HG02759 (cell line): ENCODE measurements around the gene KLHDC10.
"Not testable (repeated sequence)": the region's sequence is repeated elsewhere in the genome, so short reads cannot be mapped to it uniquely, and the experiment has no call there.

Experiments
- ATAC-seq: cut with Tn5 transposase; IDR thresholded peaks from one replicate; pipeline ENCODE4 v1.9.1; 2021; ENCODE audit warnings: mild to moderate bottlenecking, moderate library complexity; ENCODE audit not compliant: unreplicated experiment

KLHDC10 gene

DNA sequence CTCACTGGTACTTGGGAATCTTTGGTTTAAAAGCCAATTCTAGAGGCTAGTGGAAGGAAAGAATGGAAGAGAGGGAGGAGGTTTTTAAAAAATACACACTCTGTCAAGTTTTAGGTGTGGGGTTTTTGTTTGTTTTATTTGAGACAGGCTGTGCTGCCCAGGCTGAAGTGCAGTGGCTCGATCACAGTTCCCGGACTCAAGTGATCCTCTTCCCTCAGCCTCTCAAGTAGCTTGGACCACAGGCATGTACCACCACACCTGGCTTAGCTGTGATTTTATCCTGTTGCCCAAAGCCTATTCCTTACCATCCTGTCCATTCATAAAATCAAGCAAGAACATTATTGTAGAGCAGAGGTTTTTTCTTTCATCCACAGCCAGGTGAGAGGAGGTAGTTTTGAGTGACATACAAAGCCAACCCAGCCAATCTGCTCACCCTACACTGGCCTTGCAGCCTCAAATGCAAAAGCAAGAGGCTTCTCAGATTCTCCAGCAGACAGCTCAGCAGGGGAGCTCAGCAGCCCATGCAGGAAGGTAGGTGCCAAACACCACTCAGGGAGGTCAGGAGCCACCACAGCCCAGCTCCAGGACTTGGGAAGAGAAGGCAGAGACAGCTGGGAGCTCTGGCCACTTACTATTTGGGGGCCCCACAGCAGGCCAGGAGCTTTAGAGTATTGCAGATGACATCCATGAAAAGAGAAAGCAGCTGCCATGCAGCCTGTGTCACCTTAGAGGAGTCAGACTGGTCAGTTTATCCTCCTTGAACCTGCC, 69.0 kb downstream of the KLHDC10 start:
- no peak for ATAC-seq

DNA sequence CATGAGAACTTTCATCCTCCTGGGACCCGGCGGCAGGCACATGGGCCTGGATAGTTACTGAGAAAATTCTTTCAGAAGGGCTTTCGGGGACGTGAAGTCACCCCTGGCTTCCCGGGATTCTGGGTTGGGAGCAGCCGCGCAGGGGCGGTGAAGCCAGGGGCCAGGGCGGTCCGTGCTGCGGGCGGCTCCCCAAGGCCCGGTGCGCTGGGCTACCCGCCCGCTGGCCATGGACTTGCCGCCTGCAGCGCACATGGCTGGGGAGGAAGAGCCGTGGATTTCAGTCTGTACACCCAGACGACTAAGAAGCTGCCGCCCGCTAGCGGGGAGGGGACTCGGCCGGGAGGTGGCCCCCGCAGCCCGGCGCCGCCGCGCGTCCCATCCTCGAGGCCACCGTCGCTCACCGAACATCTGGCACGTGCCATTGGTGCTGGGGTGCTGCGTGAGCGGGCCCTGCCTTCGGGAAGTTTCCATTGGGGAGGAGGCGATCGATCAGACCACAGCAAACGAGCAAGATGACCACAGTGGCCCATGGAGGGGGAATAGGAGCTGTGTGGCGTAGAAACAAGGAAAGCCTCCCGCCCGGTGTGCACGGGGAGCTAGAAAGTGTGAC, 70.3 kb downstream of the KLHDC10 start:
- no peak for ATAC-seq

- ATAC-seq = peak; percentile 75
Observed at GRCh38 chr7:130141161-130141883, 71.0 kb downstream of the KLHDC10 start.

GRCh38 chr7:130141884-130142653, 71.7 kb downstream of the KLHDC10 start:
- no peak for ATAC-seq

- no peak for ATAC-seq
Observed at GRCh38 chr7:130142654-130143333, 72.5 kb downstream of the KLHDC10 start.

GRCh38 chr7:130143334-130143732, 73.0 kb downstream of the KLHDC10 start:
- ATAC-seq = no peak

GRCh38 chr7:130143986-130144311, 73.6 kb downstream of the KLHDC10 start:
- no peak for ATAC-seq

- ATAC-seq = no peak
Observed at GRCh38 chr7:130144312-130145171, 74.2 kb downstream of the KLHDC10 start.

DNA sequence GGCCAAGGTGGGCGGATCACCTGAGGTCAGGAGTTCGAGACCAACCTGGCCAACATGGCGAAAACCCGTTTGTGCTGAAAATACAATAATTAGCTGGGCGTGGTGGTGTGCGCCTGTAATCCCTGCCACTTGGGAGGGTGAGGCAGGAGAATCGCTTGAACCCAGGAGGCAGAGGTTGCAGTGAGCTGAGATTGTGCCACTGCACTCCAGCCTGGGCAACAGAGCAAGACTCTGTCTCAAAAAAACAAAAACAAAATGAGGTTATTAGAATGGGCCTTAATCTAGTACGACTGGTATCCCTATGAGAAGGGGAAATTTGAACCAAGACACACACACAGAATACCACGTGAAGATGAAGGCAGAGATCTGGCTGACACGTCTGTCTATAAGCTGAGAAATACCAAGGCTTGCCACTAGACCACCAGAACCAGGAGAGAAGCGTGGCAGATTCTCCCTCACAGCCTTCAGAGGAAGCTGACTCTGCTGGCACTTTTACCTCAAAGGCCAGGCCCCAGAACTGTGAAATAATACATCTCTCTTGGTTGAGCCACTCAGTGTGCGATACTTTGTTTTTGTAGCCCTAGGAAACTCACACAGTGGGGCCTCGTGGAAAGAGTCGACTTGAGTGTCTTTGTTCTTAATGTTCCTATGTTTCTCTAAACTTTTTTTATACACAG, 75.2 kb downstream of the KLHDC10 start:
- no peak for ATAC-seq

GRCh38 chr7:130146142-130146541, 75.8 kb downstream of the KLHDC10 start:
- ATAC-seq = not testable (repeated sequence)

DNA sequence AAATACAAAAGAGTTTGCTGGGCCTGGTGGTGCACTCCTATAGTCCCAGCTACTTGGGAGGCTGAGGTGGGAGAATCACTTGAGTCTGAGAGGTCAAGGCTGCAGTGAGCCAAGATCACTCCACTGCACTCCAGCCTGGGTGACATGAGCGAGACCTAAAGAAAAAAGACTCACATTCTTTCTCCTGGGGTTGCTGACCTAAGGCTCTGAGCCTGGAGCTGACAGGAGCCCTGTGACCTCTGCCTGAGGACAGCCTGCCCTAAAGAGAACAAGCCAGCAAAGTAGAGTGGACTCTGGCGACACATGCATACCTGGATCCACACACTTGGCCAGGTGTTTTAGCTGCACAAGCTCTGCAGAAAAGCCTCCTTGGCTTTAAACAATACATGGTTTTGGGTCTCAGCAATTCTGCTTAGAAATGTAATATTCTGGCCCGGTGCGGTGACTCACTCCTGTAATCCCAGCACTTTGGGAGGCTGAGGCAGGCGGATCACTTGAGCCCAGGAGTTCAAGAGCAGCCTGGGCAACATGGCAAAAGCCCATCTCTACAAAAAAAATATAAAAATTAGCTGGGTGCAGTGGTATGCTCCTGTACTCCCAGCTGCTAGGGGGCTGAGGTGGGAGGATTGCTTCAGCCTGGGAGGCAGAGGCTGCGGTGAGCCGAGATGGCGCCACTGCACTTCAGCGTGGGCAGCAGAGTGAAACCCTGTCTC, 76.5 kb downstream of the KLHDC10 start:
- ATAC-seq = no peak

DNA sequence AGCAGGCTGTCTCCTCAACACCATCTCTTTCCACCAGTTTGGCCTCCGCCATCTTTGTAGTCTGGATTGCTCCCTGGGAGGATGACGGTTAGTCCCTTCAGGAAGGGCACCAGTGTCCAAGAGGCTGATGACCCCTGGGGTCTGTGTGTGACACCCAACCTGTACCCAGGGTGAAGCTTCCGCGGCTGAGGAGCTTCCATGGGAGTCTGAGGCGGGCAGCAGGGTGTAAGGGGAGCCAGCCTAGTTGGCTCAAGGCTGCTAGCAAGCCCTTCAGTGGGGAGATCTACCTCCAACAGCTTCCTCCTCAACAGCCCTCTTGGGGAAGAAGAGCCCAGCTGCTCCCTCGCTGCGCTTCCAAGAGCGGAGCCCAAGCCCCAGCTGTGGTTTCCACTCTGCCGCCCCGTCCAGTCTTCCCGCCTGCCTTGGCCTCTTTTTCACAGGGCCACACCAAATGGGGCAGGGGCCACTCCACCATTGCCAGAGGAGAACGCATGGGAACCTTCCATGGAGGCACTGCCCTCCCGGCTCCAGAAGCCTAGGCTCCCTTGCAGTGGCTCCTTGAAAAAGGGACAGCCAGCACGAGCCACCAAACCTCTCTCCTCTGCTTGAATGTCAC, 77.5 kb downstream of the KLHDC10 start:
- ATAC-seq = no peak

- no peak for ATAC-seq
Observed at GRCh38 chr7:130148561-130148960, 78.2 kb downstream of the KLHDC10 start.

- peak; percentile 72 for ATAC-seq
Observed at GRCh38 chr7:130149281-130150139, 79.2 kb downstream of the KLHDC10 start.

DNA sequence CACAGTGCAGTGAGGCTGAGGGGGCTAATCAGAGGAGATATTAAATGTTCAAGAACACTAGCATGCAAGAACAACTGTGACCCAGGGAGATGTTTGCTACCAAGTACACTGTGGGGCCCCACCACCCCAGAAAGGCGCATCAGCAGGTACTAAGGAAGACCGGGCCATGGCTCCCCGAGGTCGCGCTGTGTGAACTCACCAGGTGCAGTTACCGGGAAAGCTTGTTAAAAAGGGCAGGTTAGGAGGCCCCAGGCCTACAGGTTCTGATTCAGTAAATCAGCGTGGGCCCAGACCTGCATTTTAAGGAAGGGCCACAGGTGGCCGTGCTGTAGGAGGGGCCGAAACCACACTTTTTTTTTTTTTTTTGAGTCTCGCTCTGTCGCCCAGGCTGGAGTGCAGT, 80.3 kb downstream of the KLHDC10 start:
- no peak for ATAC-seq

DNA sequence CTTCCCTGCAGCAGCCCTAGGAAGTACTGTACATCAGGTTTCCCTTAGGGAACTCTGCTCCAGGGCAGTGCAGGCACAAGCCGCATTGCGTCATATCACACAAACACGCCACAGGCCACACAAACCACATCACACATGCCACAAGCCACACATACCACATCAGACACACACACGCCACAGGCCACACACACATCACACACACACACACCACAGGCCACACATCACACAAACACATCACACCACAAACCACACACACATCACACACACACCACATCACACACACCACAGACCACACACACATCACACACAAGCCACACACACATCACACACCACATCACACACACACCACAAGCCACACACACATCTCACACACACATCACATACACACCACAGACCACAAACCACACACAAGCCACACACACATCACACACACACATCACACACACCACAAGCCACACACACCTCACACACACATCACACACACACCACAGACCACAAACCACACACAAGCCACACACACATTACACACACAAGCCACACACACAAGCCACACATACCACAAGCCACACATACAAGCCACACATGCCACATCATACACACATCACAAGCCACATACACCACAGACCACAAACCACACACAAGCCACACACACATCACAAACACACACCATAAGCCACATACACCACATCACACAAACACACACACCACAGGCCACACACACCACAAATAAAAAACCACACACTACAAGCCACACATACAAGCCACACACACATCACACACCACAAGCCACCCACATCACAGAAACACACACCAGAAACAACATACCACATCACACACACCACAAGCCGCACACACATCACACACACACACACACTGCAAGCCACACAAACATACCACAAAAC, 81.5 kb downstream of the KLHDC10 start:
- ATAC-seq = no peak
